Measurements from ENCODE around the gene CLCN6.

CLCN6 gene

DNA sequence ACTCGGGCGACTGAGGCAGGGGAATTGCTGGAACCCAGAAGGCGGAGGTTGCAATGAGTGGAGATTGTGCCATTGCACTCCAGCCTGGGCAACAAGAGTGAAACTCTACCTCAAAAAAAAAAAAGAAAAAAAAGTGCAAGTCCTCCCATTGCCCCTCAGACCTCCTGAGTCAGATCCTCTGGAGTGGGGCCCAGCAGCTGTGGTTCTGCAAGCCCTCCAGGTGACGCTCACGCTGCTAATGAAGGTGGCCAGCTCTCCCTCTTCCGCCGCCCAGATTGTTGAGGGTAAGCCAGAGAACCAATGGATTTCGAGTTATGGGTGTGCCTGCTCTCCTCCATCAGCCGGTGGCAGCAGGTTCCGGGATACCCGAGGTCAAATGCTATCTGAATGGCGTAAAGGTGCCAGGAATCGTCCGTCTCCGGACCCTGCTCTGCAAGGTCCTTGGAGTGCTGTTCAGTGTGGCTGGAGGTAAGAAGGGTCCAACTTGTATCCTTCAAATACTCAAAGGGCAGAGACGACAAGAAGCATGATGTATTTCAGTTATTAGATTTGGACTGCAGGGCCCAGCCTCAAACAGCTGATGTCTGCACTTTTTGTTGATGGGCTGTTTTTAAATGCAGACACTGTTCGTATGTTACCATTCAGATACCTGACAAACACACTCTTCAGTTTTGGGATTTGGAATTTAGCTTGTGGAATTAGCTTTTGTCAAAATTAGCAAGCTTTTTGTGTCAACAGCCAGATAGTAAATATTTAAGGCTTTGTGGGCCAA lies 17.6 kb downstream of the CLCN6 start:
- DNase-seq (ENCODE audit: extremely low spot score, insufficient read length, low read depth) (no peak), FAIRE-seq (no peak)

DNA sequence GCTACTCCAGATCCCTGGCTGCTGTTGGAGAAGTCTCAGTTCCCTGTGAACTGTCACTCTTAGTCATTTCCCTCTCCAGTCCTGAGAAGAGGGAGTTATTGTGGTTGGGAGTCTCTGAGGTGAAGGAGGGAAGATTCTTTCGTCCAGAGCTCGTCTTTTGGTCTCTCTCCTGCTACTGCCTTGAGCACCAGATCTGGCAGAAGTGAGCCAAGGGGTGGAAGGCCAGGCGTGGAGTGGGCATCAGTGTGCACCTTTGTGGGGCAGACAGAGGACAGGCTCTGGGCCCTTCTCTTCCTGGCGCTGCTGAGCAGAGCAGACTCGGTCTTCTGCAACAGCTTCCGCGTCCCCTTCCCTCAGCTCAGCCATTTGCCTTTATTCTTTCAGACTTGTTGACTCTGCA lies 19.1 kb downstream of the CLCN6 start:
- DNase-seq (ENCODE audit: extremely low spot score, insufficient read length, low read depth) (no peak), FAIRE-seq (no peak)

DNA sequence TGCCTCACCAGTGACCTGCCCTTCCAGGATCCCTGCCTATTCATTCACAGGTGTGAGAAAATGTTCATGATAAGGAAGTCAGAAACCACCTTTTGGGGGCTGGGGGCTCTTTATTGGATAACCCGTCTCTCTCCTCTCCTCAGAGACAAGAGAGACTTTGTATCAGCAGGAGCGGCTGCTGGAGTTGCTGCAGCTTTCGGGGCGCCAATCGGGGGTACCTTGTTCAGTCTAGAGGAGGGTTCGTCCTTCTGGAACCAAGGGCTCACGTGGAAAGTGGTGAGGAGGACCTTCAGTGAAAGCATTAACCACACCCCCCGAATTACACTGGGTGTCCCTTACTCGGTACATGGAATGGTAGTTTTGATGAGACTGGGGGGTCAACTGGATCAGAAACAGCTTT lies 21.0 kb downstream of the CLCN6 start:
- DNase-seq (ENCODE audit: extremely low spot score, insufficient read length, low read depth) (no peak), FAIRE-seq (no peak)

DNA sequence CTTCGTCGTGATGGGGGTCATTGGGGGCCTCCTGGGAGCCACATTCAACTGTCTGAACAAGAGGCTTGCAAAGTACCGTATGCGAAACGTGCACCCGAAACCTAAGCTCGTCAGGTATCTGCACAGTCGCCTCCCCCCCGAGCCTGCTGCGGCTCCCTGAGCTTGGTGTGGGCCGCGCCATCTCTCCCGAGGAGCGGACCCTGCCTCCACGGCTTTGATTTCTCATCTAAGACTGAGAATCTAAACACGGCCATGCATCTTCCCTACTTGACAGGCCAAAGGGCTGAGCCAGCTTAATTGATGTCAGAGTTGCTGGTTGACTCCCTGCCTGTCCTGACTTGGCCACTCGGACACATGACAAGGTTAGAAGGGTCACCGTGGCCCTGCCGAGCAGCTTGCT lies 22.5 kb downstream of the CLCN6 start:
- FAIRE-seq (no peak), DNase-seq (ENCODE audit: extremely low spot score, insufficient read length, low read depth) (no peak)

DNA sequence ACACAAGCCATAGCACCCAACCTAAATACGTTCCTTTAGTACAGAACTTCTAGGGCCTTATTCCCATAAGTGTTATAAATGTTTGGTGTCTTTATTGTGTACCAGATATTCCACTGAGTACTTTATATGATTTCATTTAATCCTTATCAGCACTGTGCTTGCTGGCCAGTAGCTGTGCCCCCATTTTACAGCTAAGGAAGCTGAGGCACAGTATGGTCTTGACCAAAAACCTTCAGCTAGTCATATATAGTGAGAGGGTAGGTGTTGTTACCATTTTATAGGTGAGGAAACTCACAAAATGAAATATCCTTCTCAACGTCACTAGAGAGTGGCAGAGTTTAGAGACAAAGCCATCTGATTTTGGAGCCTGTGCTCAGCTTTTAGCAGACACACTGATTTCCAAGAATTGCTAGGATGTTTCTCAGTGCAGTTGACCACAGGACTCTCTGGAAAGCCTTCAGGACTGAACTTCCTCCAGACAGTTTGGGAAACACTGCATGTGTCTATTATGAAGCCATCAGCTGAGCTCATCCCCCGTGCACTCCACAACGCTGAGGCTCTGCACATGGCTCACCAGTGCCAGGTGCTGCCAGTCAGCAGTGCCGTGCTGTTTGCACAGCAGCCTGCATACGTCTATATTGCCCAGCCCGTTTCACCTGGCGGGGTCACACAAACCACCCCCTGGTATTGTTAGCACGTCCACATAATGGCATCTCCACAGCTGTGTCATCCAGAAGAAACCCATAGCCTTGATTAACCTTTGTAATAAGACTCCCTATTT lies 26.1 kb downstream of the CLCN6 start:
- DNase-seq (ENCODE audit: extremely low spot score, insufficient read length, low read depth), result no peak

DNA sequence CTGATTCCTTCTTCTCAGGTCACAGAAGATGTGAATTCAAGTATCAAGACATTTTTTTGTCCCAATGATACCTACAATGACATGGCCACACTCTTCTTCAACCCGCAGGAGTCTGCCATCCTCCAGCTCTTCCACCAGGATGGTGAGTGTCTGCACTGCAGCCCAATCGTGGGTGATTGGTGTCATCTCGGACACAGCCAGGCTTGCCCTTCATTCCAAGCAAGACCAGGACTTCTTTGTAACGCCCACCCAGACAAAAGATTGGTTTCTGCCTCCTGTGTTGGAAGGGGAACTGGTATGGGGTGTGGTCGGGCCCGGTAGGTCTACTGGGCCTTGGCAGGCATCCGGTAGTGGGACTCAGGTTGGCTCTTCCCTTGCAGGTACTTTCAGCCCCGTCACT lies 27.5 kb downstream of the CLCN6 start:
- FAIRE-seq (no peak), DNase-seq (ENCODE audit: extremely low spot score, insufficient read length, low read depth) (no peak)

More for the DNA sequence above, 26.1 kb downstream of the CLCN6 start:
- no peak for FAIRE-seq

DNA sequence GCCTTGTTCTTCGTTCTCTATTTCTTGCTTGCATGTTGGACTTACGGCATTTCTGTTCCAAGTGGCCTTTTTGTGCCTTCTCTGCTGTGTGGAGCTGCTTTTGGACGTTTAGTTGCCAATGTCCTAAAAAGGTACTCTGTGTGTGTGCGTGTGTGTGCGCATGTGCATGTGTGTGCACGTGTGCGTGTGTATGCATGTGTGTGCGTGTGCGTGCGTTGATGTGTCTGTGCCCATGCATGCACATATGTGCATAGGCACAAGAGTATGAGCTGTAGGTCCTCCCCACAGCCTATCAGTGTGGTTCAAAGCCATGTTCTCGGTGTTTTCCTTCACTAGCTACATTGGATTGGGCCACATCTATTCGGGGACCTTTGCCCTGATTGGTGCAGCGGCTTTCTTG lies 27.9 kb downstream of the CLCN6 start:
- DNase-seq (ENCODE audit: extremely low spot score, insufficient read length, low read depth), result no peak
- no peak for FAIRE-seq

DNA sequence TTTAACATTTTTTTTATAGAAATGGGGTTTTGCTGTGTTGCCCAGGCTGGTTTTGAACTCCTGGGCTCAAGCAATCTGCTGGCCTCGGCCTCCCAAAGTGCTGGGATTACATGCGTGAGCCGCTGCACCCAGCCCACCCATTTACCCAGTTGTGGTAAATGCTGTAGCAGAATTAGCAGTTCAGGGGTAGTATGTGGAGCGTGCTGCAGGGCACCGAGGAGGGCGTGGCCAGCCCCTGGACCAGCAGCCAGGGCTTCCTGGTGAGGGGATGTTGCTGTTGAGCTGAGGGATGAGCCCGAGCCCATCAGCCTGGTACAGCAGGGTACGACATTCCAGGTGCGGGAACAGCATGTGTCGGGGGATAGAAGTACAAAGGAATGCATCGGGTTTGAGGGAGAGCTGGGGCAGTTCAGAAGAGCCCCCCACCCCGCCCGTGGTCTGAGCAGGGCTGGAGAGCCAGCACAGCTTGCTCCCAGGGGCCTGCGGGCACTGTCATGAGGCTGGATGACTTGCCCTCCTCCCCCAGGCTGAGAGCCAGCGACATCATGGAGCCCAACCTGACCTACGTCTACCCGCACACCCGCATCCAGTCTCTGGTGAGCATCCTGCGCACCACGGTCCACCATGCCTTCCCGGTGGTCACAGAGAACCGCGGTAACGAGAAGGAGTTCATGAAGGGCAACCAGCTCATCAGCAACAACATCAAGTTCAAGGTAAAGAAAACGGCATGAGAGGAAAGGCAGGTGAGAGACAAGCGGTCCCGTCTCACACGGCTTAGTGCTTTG lies 29.6 kb downstream of the CLCN6 start:
- FAIRE-seq (no peak), DNase-seq (ENCODE audit: extremely low spot score, insufficient read length, low read depth) (no peak)

DNA sequence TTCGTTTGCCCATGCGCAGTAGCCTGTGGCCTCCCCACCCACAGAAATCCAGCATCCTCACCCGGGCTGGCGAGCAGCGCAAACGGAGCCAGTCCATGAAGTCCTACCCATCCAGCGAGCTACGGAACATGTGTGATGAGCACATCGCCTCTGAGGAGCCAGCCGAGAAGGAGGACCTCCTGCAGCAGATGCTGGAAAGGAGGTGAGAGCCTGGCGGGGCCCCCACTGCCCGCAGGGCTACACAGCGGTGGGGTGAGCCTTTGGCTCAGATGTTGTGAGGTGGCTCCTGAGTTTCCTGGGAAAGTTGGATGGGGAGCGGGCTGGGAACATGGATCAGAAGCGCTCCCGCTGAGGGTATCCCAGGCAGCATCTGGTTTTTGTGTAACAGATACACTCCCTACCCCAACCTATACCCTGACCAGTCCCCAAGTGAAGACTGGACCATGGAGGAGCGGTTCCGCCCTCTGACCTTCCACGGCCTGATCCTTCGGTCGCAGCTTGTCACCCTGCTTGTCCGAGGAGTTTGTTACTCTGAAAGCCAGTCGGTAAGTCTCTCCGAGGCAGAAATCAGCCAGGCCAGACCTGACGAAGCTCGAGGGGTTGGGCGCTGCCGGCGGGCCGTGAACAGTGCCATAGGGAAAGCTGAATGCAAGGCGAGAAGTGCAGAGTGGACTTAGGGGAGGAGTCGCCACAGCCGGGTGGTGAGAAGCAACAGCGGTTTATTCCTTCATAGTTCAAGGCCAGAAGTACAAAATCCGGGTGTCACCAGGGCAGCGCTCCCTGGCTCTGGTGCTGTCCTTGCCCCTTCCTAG lies 31.2 kb downstream of the CLCN6 start:
- FAIRE-seq (no peak), DNase-seq (ENCODE audit: extremely low spot score, insufficient read length, low read depth) (no peak)

DNA sequence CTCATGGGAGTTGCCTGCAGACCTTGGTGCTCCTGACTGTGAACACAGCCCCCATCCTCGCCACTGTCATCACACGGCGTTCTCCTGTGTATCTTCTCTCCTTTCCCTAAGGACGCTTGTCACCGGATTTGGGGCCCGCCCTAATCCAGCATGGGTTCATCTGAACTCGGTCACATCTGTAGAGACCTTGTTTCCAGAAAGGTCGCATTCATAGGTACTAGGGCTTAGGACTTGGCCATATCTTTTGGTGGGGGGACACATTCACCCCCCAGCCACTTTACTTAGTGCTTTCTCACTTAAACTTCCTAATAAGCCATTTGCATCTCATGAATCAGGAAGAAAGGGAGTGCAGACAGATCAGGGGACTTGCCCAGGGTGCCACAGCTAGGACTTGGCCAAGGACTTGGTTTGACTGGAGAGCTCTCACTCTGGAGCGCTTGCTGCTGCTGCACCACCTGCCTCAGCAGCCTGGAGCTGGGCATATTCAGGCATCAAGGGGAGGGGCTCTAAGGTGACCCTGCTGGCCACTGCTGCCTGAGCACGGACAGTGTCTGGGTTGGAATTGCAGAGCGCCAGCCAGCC lies 31.9 kb downstream of the CLCN6 start:
- DNase-seq (ENCODE audit: extremely low spot score, insufficient read length, low read depth), result no peak
- FAIRE-seq, result no peak

DNA sequence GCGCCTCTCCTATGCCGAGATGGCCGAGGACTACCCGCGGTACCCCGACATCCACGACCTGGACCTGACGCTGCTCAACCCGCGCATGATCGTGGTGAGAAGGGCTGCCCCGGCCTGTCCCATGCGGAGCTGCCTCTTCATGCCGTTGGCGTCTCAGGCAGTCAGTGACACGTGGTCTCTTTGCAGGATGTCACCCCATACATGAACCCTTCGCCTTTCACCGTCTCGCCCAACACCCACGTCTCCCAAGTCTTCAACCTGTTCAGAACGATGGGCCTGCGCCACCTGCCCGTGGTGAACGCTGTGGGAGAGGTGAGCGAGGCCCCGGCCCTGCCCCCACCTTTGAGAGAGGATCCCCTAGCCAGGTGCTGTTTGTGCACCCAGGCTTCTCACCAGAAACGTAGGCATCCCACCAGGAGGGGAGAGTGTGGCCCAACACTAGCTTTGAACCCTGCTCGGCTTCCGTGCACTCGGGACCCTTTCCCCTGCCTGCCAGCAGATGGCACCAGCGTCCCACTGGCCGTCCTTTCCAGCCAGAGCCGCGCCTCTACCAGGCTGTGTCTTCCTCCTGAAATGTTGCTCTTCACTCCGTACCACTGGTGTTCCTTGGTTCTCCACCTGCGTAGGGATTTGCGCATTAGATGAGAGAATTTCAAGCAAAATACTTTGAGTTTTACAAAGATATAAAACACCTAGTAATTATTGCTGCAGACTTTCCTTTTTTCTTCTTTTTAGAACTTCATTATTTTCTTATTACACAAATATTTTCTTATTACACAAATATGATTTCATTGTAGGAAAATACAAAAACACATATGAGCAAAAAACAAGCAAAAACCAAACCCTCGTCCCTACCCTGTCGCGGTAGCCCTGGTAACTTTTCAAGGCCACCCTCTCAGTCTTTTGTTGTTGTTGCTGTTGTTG lies 32.6 kb downstream of the CLCN6 start:
- DNase-seq (ENCODE audit: extremely low spot score, insufficient read length, low read depth) (peak; percentile 80), FAIRE-seq (peak; percentile 80)

DNA sequence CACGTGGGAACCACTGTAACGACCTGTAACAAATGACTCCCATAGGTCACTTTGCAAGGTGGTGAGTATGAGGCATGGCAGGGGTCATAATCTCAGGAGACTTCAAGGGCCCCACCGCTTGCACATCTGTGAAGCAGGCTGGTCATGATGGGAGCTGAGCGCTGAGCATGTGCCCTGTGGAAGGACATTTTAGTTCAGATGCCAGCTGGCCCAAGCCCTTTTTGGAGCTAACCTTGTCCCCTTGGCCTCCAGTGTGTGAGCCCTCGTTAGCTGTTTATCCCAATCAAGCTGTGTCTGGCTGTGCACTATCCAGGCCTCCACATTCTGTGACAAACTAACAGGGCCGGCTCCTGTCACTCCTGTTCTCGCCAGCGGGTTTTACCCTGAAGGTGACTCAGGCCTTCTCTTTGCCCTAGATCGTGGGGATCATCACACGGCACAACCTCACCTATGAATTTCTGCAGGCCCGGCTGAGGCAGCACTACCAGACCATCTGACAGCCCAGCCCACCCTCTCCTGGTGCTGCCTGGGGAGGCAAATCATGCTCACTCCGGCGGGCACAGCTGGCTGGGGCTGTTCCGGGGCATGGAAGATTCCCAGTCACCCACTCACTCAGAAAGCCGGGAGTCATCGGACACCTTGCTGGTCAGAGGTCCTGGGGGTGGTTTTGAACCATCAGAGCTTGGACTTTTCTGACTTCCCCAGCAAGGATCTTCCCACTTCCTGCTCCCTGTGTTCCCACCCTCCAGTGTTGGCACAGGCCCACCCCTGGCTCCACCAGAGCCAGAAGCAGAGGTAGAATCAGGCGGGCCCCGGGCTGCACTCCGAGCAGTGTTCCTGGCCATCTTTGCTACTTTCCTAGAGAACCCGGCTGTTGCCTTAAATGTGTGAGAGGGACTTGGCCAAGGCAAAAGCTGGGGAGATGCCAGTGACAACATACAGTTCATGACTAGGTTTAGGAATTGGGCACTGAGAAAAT lies 34.0 kb downstream of the CLCN6 start:
- DNase-seq (ENCODE audit: extremely low spot score, insufficient read length, low read depth) (no peak), FAIRE-seq (no peak)

DNA sequence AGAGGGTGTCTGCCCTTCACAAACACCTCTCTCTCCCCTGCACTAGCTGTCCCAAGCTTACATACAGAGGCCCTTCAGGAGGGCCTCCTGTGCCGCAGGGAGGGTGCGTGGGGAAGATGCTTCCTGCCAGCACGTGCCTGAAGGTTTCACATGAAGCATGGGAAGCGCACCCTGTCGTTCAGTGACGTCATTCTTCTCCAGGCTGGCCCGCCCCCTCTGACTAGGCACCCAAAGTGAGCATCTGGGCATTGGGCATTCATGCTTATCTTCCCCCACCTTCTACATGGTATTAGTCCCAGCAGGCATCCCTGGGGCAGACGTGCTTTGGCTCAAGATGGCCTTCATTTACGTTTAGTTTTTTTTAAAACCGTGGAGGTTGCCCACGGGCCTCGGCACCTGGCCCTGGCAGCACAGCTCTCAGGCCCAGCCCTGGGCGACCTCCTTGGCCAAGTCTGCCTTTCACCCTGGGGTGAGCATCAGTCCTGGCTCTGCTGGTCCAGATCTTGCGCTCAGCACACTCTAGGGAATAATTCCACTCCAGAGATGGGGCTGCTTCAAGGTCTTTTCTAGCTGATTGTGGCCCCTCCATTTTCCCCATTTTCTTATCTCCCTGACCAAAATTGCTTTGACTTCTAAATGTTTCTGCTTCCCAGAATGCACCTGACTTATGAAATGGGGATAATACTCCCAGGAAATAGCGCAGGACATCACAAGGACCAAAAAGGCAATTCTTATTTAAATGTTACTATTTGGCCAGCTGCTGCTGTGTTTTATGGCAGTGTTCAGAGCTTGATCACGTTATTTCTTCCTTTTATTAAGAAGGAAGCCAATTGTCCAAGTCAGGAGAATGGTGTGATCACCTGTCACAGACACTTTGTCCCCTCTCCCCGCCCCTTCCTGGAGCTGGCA lies 35.5 kb downstream of the CLCN6 start:
- DNase-seq (ENCODE audit: extremely low spot score, insufficient read length, low read depth) (no peak), FAIRE-seq (no peak)

DNA sequence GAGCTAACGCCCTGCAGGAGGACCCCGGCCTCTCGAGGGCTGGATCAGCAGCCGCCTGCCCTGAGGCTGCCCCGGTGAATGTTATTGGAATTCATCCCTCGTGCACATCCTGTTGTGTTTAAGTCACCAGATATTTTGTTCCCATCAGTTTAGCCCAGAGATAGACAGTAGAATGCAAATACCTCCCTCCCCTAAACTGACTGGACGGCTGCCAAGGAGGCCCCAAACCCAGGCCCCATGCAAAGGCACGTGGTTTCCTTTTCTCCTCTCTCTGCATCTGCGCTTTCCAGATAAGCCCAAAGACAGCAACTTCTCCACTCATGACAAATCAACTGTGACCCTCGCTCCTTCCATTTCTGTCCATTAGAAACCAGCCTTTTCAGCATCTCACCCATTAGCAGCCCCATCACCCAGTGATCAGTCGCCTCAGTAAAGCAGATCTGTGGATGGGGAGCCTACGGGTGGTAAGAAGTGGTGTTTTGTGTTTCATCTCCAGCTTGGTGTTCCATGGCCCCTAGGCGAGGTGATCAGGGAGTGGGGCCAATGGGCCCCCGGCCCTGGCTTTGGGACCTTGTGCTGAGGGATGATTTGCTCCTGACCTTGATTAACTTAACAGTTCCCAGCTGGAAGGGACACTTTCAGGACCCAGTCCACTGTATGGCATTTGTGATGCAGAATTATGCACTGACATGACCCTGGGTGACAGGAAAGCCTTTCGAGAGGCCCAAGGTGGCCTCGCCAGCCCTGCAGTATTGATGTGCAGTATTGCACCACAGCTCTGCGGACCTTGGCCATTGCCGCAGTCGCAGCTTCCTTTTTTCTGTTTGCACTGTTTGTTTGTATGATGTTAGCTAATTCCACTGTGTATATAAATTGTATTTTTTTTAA lies 36.4 kb downstream of the CLCN6 start:
- FAIRE-seq, result no peak
- no peak for DNase-seq (ENCODE audit: extremely low spot score, insufficient read length, low read depth)

DNA sequence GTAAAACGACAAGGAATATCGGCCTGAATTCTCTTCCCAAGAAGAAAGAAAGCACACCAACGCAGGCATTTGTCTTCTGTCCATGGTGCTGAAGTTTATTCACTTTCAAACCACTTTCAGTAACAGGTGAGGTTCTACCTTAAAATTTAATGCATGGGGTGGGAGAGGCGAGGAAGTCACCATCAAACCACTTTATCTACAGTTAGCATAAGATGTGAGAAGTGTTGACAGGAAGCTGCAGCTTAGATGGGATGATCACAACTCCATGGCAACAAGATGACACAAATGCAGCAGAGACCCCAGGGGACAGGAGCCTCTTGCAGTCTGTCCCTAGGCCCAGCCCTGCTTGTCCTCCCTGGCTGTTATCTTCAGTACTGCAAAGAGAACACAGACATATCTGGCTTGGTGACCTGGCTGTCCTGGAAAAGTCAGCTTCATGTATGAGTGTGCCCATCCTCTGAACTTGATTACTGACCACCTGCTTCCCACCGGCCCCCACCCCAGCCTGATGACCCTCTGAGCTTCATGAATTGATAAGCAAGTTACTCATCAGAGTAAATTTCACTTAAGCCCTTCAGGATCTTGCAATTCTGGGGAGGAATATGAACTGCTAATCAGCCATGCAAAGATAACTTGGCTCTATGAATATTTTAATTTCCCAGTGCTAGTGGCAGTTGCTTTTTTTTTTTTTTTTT lies 39.8 kb downstream of the CLCN6 start:
- FAIRE-seq (no peak), DNase-seq (ENCODE audit: extremely low spot score, insufficient read length, low read depth) (no peak)

Measured in GM18507 (cell line).